ENCODE measurements around the gene MYO5A.

- TF ChIP-seq CTCF (IDR thresholded peaks at IDR 0.05) = no peak
- TF ChIP-seq POLR2A (IDR thresholded peaks at IDR 0.05) = no peak
- TF ChIP-seq EP300 (IDR thresholded peaks at IDR 0.05) = no peak
These were observed 145.5 kb downstream of the MYO5A start for GRCh38 chr15:52383100-52383588.
